Measurements from ENCODE around the gene CCDC12. TPM values are rescaled to one million over a fixed set of nuclear protein-coding genes. Genes with fewer than 3 reads are reported as not detected.
A peak's percentile ranks its signal among the peaks of the same experiment; 100 is the strongest.

Gene CCDC12
- total and polyA plus RNA-seq, 8 donors: 34.7 to 57.9 (median 46.1) TPM

- intact Hi-C loops (cut with DNase I): no loop called here
- DNase-seq: peak in 1 of 4 donors; percentile 64
- H3K27ac ChIP-seq: no peak overlapping the region
- H3K36me3 ChIP-seq: peaks cover 0 to 100% of the 10 kb centered on the region in 2 donors
- H3K9me3 ChIP-seq: no peaks in the 10 kb centered on the region
- no peak for TF ChIP-seq CTCF (IDR thresholded peaks at IDR 0.05)
- no peak overlapping the region for H3K4me3 ChIP-seq
- peaks cover 0 to 19% of the 10 kb centered on the region in 2 donors for H3K4me1 ChIP-seq
- no peaks in the 10 kb centered on the region for H3K27me3 ChIP-seq
- no peak for ATAC-seq
Measured at GRCh38 chr3:47001731-47002170, 25.2 kb upstream of the CCDC12 start.

- DNase-seq: peak in 1 of 4 donors; percentile 61
- intact Hi-C loops (cut with DNase I): no loop called here
- no peak overlapping the region for H3K27ac ChIP-seq
- ATAC-seq: no peak
- H3K27me3 ChIP-seq: no peaks in the 10 kb centered on the region
- H3K36me3 ChIP-seq: peaks cover 0 to 100% of the 10 kb centered on the region in 2 donors
- H3K4me1 ChIP-seq: peaks cover 0 to 22% of the 10 kb centered on the region in 2 donors
- no peaks in the 10 kb centered on the region for H3K9me3 ChIP-seq
- TF ChIP-seq CTCF (IDR thresholded peaks at IDR 0.05): no peak
- no peak overlapping the region for H3K4me3 ChIP-seq
Measured at GRCh38 chr3:47000922-47001730, 24.6 kb upstream of the CCDC12 start.

GRCh38 chr3:47000198-47000815 lies 23.8 kb upstream of the CCDC12 start:
- intact Hi-C loops (cut with DNase I): no loop called here
- Histone ChIP-seq H3K9me3 (no peaks in the 10 kb centered on the region), H3K36me3 (peaks cover 0 to 100% of the 10 kb centered on the region in 2 donors), H3K4me3 (no peak overlapping the region), H3K27me3 (no peaks in the 10 kb centered on the region), H3K27ac (no peak overlapping the region), H3K4me1 (peaks cover 0 to 22% of the 10 kb centered on the region in 2 donors)
- ATAC-seq (no peak), DNase-seq (peak in 1 of 4 donors; percentile 75)
- TF ChIP-seq CTCF (IDR thresholded peaks at IDR 0.05): no peak

GRCh38 chr3:46999516-47000197 lies 23.1 kb upstream of the CCDC12 start:
- intact Hi-C loops (cut with DNase I): loop anchor here in 1 of 2 donors (5.0 kb wide), 1 partner anchor 72 kb away; no protein-coding TSS in a partner anchor
- no peak for TF ChIP-seq CTCF (IDR thresholded peaks at IDR 0.05)
- Histone ChIP-seq H3K4me3 (no peak overlapping the region), H3K27ac (no peak overlapping the region), H3K27me3 (no peaks in the 10 kb centered on the region), H3K36me3 (peaks cover 0 to 100% of the 10 kb centered on the region in 2 donors), H3K9me3 (no peaks in the 10 kb centered on the region), H3K4me1 (peaks cover 0 to 22% of the 10 kb centered on the region in 2 donors)
- DNase-seq (peak in 1 of 4 donors; percentile 17), ATAC-seq (no peak)
